ENCODE results near the gene LAX1.
"Not testable (repeated sequence)": the region's sequence is repeated elsewhere in the genome, so short reads cannot be mapped to it uniquely, and the experiment has no call there.

Gene LAX1

GRCh38 chr1:203765029-203765837 lies at the start of gene LAX1:
Gene LAX1, plus strand, starts transcription at chr1:203765183. Its CDS starts 383 bp downstream, at chr1:203765566.
- DNase-seq: no peak

- DNase-seq: no peak
Measured at GRCh38 chr1:203717120-203717519, 47.9 kb upstream of the LAX1 start.

- no peak for DNase-seq
Measured at GRCh38 chr1:203720242-203720641, 44.7 kb upstream of the LAX1 start.

- DNase-seq: no peak
Measured at GRCh38 chr1:203722909-203723308, 42.1 kb upstream of the LAX1 start.

GRCh38 chr1:203726417-203726867 lies 38.5 kb upstream of the LAX1 start:
- no peak for DNase-seq

GRCh38 chr1:203733009-203733863 lies 31.7 kb upstream of the LAX1 start:
- no peak for DNase-seq

GRCh38 chr1:203742436-203742835 lies 22.5 kb upstream of the LAX1 start:
- DNase-seq: no peak

- no peak for DNase-seq
Measured at GRCh38 chr1:203743091-203743571, 21.9 kb upstream of the LAX1 start.

GRCh38 chr1:203744075-203744972 lies 20.7 kb upstream of the LAX1 start:
- peak; percentile 50 for DNase-seq

- DNase-seq: no peak
Measured at GRCh38 chr1:203746281-203746680, 18.7 kb upstream of the LAX1 start.

- DNase-seq: peak; percentile 22
Measured at GRCh38 chr1:203751051-203751450, 13.9 kb upstream of the LAX1 start.

GRCh38 chr1:203751618-203752361 lies 13.2 kb upstream of the LAX1 start:
- DNase-seq: not testable (repeated sequence)

- no peak for DNase-seq
Measured at GRCh38 chr1:203754455-203754864, 10.5 kb upstream of the LAX1 start.

GRCh38 chr1:203756036-203756435 lies 8.9 kb upstream of the LAX1 start:
- DNase-seq: no peak

GRCh38 chr1:203758749-203759148 lies 6.2 kb upstream of the LAX1 start:
- DNase-seq: not testable (repeated sequence)

- no peak for DNase-seq
Measured at GRCh38 chr1:203760506-203760905, 4.5 kb upstream of the LAX1 start.

GRCh38 chr1:203761958-203762357 lies 3.0 kb upstream of the LAX1 start:
- not testable (repeated sequence) for DNase-seq

- no peak for DNase-seq
Measured at GRCh38 chr1:203763505-203763904, 1.5 kb upstream of the LAX1 start.

- DNase-seq: no peak
Measured at GRCh38 chr1:203764105-203765028, 616 bp upstream of the LAX1 start.

GRCh38 chr1:203768256-203768655 lies 3.3 kb downstream of the LAX1 start:
- no peak for DNase-seq
